ENCODE data around the gene THAP9. TPM values are rescaled to one million over a fixed set of nuclear protein-coding genes. Genes with fewer than 3 reads are reported as not detected.

Gene THAP9
- total RNA-seq, 4 donors from 2014 or later, result 2.2 to 8.4 (median 5.5) TPM

GRCh38 chr4:82890901-82891706 lies 9.4 kb upstream of the THAP9 start, which contains the start of gene SEC31A:
Gene SEC31A, minus strand, starts transcription at chr4:82891153. Its CDS starts 9,217 bp downstream, at chr4:82881936.
- Histone ChIP-seq H3K27me3 (no peaks in the 10 kb centered on the region), H3K4me1 (peaks cover 0 to 43% (median 22%) of the 10 kb centered on the region in 4 donors), H3K36me3 (peaks cover 0 to 20% (median 0%) of the 10 kb centered on the region in 3 donors), H3K9me3 (no peaks in the 10 kb centered on the region), H3K4me3 (peak within 1 kb of the TSS; percentile 58 to 95 (median 88)), H3K27ac (peak within 1 kb of the TSS; percentile 89 to 99 (median 95))
- TF ChIP-seq CTCF (IDR thresholded peaks at IDR 0.05), result peak in 2 of 5 experiments; percentile 4 to 41
- peak; percentile 86 to 92 for TF ChIP-seq POLR2A (IDR thresholded peaks at IDR 0.05)
- peak; percentile 91 to 97 for TF ChIP-seq EP300 (IDR thresholded peaks at IDR 0.05)
- DNase-seq (ENCODE audit: low spot score in 2 of 2), result peak; percentile 90 to 91
- WGBS, 2 donors, result 0 to 1% methylated on average over 23 to 56 of the region's 71 CpGs

- peak overlapping the region; percentile 89 to 99 (median 95) for H3K27ac ChIP-seq
- 22 to 24% methylated on average over 7 of the region's 7 CpGs for WGBS, 2 donors
- DNase-seq (ENCODE audit: low spot score in 2 of 2), result no peak
- peaks cover 0 to 43% (median 17%) of the 10 kb centered on the region in 4 donors for H3K4me1 ChIP-seq
- no peaks in the 10 kb centered on the region for H3K9me3 ChIP-seq
- TF ChIP-seq CTCF (IDR thresholded peaks at IDR 0.05) (no peak), POLR2A (IDR thresholded peaks at IDR 0.05) (no peak), EP300 (IDR thresholded peaks at IDR 0.05) (no peak)
- H3K27me3 ChIP-seq, result no peaks in the 10 kb centered on the region
- H3K36me3 ChIP-seq, result peaks cover 0 to 27% (median 0%) of the 10 kb centered on the region in 3 donors
- H3K4me3 ChIP-seq, result peak overlapping the region; percentile 58 to 95 (median 88)
Measured at GRCh38 chr4:82891707-82892466, 8.6 kb upstream of the THAP9 start.

- WGBS, 2 donors, result 75 to 79% methylated on average over 1 of the region's 1 CpG
- Histone ChIP-seq H3K9me3 (no peaks in the 10 kb centered on the region), H3K4me3 (no peak overlapping the region), H3K27me3 (no peaks in the 10 kb centered on the region), H3K36me3 (peaks cover 0 to 30% (median 0%) of the 10 kb centered on the region in 3 donors), H3K27ac (no peak overlapping the region), H3K4me1 (peaks cover 3 to 43% (median 21%) of the 10 kb centered on the region in 4 donors)
- no peak for TF ChIP-seq CTCF (IDR thresholded peaks at IDR 0.05)
- no peak for TF ChIP-seq EP300 (IDR thresholded peaks at IDR 0.05)
- TF ChIP-seq POLR2A (IDR thresholded peaks at IDR 0.05), result no peak
- no peak for DNase-seq (ENCODE audit: low spot score in 2 of 2)
Measured at GRCh38 chr4:82892467-82892802, 8.1 kb upstream of the THAP9 start.

GRCh38 chr4:82893942-82894341 lies 6.6 kb upstream of the THAP9 start:
- Histone ChIP-seq H3K9me3 (no peaks in the 10 kb centered on the region), H3K4me1 (peaks cover 4 to 50% (median 29%) of the 10 kb centered on the region in 4 donors), H3K27me3 (no peaks in the 10 kb centered on the region), H3K4me3 (no peak overlapping the region), H3K36me3 (peaks cover 0 to 30% (median 0%) of the 10 kb centered on the region in 3 donors), H3K27ac (no peak overlapping the region)
- WGBS, 2 donors, result 82 to 87% methylated on average over 3 of the region's 3 CpGs
- TF ChIP-seq EP300 (IDR thresholded peaks at IDR 0.05) (no peak), CTCF (IDR thresholded peaks at IDR 0.05) (no peak), POLR2A (IDR thresholded peaks at IDR 0.05) (no peak)
- DNase-seq (ENCODE audit: low spot score in 2 of 2), result no peak
